DMS153 (cell line): ENCODE data around the gene SYMPK.

ENCODE experiments used
- DNase-seq: peaks from one replicate; lab custom pipeline; 2025; lab: John Stamatoyannopoulos, UW

The SYMPK gene

DNA sequence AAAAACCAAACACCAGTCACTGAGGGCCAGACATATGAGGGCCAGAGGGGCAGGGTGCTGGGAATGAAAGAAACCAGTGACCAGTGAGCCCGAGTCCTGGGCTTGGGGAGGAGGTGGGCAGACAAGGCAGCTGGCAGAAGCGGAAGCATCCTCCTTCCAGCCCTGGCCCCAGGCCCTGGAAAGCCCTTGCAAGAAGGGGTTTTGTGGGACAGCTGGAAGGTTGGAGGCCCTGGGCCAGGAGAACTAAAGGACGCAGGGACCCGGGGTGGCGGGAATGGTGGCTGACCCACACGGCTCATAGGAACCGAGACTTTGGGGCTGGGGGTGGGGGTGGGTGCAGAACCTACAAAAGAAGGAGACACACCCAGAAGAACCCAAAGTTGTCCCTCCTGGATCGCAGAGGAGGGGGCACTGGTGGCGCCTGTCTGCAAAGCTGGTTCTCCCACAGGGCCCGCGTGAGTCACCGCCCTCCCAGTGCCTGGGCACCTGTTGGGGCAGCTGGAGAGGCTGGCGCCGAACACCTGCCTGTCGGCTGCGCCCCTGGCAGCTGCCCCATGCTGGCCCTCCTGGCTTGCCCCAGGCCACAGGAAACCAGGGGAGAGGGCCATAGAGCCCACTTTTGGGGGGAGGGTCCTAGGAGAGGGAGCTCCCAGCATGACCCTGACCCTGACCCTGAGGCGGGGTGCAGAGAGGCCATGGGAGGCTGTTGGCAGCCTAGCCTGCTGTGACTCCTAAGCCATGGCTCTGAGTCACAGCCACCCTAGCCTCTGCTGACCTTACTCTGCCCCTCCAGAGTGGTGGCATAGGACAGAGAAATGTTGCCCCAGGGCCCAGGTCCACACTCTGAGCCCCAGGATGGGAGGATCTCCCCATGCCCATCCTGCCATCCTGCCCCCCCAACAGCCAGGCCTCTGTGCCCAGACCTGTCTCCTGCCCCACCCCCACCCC lies 81.5 kb downstream of the SYMPK start:
- peak; percentile 61 for DNase-seq

DNA sequence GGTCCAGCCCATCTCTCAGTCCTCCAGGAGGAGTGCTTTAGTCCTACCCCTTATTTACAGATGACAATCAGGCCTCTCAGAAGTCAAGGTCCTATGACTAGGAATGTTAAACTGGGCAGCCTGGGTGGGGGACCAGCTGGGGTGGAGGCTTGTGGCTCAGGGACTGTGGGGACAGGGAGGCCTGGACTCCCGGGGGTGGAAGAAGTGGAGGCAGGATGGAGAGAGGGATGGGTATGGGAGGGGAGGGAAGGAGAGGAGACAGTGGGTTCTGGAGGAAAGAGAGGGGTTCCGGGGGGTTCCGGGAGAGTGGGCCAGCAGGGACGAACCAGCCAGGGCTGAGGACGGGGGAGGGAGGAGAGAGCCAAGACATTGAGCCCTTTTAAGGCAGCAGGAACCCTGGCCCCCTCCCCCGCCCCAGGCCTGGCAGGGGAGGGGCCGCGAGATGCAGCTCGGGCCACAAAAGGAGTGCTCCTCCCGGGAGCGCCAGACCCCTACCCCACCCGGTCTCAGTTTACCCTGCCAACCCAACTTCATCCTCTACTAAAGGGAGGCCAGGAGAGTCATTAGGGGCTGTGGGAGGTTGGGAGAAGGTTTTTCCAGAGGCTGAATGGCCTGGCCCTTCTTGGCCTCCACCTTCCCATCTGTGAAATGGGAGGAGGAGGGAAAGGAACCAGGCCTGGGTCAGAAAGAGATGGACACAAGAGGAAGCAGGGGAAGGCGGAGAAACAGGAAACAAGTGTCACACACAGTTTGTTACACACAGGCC lies 82.3 kb downstream of the SYMPK start:
- no peak for DNase-seq

DNA sequence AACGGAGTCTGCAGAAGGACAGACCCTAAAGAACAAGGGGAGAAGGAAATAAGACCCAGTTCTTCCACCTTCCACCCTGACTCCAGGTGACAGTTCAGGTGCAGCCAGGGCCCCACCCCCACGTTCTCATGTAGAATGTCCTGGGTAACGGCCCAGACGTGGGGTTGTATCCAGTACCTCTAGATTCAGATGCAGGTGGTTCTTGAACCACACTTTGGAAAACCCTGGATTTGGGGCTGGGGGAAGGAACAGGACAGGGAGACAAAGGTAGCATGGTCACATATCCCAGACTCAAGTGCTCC lies 82.8 kb downstream of the SYMPK start:
- DNase-seq = no peak

DNA sequence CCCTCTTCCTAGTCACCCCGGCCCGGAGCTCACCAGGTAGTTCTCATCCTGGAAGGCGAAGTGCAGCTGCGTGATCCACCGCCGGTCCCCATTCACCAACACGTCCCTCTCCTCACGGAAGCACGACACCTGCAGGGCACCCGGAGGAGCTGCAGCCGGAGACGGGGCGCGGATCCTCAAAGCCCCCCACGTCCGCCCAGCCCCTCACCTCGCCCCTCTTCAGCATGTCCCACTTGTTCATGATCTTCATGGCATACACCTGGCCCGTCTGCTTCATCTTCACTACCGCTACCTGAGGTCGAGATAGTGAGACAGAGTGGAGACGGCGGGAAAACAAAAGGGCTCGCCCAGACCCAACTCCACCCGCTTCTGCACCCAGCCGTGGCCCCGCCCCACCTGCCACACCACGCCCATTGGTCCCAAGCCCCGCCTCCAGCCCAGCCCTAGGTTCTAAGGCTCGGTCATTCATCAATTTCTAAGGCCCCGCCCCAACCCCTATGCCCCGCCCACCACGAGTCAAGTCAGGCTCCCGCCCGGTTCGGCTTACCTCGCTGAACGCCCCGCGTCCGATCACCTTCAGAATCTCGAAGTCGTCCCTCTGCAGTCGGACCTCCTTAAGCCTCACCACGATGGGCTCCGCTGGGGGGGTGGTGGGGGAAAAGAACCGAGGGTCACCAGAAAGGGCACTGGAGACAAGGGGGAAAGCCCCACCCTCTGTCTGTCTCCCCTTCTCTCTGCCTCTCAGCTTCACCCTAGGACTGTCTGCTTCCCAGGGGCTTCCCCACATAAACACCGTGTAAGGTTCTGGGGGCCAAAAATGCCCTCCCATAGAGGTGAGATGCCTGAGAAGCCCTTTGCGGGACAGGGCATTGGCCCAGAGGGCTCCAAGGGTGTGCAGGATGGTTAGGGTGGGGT lies 83.5 kb downstream of the SYMPK start:
- DNase-seq = peak; percentile 87

DNA sequence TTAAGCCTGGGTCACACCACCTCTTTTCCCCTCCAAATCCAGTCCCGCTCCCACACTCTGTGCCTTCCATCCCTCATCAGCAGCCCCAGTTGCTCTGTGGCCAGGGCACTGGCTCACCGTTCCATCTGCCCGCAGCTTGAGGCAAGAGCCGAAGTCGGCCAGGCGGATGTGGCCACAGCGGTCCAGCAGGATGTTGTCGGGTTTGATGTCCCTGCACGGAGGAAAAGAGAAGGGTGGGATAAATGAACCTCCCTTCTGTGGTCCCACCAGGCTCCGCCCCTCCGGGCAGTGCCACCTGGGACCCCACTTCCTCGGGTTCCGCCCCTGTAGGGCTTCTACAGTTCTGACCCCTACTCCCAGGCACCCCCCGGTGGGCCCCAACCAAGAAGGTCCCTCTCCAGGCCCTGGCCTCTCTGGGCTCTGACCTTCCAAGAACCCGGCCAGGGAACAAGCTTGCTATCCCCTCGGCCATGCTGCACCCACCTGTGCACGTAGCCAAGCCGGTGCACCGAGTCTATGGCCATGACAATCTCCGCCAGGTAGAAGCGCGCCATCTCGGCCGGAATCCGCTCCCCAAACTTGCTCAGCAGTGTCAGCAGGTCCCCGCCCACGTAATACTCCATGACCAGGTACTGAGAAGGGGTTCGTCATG lies 84.8 kb downstream of the SYMPK start:
- DNase-seq = no peak

DNA sequence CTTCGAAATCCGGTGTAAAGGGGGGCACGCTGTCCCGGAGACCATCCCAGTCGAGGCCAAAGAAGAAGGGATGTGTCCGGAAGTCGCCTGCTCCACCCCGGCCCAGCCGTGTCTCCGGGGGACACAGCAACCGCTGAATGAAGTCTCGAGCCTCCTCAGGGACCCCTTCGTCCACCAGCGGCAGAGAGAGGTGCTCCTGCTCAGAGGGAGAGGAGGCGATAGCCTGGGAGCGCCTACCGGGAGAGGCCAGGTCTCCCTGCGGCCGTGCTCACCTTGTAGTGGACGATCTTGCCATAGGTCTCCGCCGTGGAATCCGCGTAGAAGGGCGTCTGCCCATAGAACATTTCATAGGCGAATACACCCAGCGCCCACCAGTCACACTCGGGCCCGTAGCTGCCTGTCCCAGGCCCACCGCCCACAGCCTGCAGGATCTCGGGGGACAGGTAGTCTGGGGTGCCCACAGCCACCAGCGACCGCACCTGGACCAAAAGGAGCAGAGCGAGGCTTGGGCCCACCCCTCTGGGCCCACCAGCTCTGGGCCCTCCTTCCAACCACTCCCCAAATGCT lies 85.5 kb downstream of the SYMPK start:
- DNase-seq = no peak

DNA sequence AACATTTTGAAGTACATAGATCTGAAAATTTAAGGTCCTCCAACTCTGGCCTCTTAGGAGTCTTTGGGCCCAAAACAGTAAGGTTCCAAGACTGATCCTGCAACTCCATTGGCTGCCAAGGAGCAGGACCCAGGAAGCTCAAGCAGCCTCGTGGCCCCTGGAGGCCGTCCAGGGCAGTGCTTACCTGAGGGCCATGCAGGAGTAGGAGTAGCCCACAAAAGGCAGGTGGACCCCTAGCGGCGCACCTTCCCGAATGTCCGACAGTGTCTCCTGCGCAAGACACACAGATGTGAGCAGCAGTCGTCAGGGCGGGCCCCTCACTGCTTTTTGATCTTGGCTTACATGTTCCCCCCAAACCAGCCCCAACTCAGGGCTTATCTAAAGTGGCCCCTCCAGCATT lies 88.2 kb downstream of the SYMPK start:
- DNase-seq = no peak

DNA sequence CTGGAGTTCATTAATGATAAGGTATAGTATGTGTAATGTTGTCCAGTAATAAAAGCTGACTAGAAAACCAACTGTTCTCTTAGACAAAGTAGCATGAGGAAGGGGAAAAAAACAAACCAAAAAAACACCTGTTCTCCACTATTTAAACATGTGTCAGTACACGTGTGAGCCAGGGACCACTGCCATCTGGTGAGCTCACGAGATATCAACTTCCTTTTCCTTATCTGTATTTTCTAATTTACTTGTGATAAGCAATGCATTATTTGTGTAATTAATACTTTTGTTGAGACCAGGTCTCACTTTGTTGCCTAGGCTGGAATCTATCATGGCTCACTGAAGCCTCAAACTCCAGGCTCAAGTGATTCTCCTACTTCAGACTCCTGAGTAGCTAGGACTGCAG lies 89.6 kb downstream of the SYMPK start:
- DNase-seq = no peak

DNA sequence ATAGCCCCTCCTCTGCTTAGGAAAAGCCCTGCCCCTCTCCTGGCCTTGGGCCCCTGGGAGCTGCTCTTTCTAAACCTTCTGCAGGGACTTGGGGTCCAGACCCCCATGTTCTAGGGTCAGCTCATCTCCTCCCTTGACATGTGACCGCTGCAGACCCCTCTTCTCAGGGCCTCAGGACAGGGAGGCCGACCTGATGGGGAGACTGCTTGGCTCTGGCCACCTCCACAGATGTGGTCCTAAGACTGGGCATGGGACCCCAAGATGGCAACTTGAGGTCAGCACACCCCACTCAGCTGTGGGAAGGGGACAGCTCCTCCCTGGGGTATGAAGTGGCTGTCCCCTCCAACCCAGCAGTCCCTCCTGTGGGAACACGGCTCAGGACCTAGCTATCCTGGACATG lies 90.0 kb downstream of the SYMPK start:
- DNase-seq = no peak

DNA sequence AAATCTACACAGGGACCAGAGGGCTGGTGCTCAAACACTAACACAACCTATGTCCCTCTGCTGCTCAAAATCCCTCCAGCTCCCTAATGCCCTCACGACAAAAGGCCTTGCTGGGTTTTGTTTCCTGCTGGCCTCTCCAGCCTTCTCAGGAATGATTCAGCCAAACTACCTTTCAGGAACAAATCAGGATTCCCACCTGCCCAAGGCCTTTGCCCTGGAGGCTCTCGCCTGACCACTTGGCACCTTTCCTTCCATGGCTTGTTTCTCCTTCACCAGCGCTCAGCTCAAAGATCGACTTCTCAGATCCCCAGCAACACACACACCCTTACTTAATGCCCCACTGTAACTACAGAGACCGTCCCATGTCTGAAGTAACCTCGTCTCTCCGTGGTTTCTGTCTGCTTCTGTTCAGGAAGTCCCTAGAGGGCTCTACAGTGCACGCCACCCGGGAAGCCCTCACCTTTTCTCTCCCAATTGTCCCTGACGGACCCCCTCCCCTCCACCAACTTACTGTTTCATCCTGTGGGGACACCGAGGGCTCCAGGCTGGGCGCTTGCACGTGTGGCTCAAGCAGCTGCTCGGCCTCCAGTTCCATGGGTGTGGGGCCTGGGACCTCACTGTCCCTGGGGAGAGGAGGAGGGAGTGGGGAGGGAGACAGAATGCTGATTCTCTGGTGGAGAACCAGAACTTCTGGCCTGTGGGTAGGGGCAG lies 90.7 kb downstream of the SYMPK start:
- DNase-seq = no peak

DNA sequence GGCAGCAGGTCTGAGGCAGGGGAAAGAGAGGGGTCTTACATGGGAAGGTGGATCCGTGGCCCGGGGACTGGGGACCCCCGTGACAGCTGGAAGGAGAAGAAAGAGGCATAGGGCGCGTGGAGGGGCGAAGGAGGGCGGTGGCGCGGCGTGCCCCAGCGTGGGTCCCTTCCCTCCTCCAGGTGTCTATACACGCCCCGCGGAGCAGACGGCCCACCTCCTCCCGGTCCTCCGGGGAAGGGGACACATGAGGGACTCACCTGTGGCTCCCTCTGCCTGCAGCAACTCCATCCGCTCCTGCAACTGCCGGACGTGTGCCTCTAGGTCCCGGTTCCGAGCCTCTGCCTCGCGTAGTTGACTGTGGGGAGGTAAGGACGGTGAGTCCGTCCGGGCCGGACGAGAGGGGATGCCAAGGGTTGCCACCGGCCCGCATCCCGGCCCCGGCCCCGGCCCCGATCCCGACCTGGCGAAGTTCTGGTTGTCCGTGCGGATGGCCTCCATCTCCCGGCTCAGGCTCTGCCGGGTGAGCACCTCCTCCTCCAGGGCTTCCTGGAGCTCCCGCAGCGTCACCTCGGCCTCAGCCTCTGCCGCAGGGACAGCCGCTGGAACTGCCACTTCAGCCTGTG lies 91.5 kb downstream of the SYMPK start:
- DNase-seq = no peak

DNA sequence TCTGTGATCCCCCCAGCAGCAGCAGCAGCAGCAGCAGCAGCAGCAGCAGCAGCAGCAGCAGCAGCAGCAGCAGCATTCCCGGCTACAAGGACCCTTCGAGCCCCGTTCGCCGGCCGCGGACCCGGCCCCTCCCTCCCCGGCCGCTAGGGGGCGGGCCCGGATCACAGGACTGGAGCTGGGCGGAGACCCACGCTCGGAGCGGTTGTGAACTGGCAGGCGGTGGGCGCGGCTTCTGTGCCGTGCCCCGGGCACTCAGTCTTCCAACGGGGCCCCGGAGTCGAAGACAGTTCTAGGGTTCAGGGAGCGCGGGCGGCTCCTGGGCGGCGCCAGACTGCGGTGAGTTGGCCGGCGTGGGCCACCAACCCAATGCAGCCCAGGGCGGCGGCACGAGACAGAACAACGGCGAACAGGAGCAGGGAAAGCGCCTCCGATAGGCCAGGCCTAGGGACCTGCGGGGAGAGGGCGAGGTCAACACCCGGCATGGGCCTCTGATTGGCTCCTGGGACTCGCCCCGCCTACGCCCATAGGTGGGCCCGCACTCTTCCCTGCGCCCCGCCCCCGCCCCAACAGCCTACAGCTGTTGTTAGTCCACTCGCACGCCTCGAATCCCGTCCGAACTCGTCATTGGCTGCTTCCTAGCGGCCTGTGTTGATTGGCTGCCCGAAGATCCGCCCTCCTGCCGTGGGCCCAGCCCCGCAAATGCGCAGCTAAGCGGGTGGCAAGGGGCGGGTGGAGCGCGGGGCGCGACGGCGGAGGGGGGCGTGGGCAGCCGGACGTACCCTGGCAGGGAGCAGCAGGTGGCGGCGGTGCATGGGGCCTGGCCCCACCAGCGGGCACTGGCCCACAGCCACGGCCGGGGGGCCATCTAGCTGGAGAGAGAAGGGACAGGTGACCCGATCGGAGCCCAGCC lies 92.5 kb downstream of the SYMPK start:
- peak; percentile 98 for DNase-seq

DNA sequence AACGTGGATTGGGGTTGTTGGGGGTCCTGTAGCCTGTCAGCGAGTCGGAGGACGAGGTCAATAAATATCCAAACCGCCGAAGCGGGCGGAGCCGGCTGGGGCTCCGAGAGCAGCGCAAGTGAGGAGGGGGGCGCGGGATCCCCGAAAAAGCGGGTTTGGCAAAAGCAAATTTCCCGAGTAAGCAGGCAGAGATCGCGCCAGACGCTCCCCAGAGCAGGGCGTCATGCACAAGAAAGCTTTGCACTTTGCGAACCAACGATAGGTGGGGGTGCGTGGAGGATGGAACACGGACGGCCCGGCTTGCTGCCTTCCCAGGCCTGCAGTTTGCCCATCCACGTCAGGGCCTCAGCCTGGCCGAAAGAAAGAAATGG lies 93.1 kb downstream of the SYMPK start:
- DNase-seq = no peak

DNA sequence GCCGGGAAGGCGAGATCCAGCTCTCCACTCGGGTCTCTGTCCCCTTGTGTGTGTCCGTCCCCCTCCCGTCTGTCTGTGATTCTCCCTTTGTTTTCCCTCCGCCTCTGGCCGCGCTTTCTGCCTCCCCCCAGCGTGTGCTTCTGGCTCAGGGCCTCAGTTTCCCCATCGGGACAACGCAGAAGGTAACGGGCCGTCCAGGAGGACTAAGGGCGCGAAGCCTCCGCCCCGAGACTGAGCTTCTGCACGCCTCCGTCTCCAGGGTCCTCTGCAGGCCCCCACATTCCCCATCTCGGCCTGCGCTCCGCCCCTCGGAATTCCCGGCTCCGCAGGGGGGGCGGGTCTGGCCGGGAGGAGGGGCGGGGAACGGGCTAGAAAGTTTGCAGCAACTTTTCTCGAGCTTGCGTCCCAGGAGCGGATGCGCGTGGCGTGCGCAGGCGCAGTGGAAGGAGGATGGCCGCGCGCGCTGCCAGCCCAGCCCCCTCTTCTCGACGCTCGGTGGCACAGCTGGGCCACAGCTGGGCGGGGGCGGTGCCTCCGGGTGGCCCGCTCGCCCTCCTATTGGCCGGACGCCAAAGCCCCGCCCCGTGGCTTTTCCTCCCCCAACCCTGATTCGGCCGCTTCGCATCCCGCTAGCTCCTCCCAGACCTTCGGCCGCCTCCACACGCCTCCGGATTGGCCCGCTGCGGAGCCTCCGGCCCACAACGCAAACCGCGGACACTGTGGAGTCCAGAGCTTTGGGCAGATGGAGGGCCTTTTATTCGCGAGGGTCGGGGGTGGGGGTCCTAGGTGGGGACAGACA lies 93.8 kb downstream of the SYMPK start, which contains the start of gene SIX5:
TSS of gene SIX5 (minus strand) at position 269 of the 799 bp plus-strand sequence. CDS start 408 bp downstream, outside the sequence.
- peak; percentile 92 for DNase-seq

DNA sequence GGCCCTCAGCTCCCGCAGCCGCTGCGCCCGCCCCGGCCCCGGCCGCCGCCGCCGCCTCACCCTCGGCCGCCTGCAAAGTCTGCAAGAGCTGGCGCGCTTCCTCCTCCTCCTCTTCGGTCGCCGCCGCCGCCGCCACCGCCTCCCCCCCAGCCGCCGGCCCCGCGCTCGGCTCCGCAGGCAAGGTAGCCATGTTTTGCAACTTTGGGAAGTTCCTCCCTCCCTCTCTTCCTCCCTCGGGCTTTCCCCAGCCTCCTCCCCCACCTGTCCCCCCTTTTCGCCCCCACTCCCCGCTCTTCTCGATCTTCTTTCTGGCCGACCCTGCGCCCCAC lies 94.3 kb downstream of the SYMPK start:
- DNase-seq = no peak

DNA sequence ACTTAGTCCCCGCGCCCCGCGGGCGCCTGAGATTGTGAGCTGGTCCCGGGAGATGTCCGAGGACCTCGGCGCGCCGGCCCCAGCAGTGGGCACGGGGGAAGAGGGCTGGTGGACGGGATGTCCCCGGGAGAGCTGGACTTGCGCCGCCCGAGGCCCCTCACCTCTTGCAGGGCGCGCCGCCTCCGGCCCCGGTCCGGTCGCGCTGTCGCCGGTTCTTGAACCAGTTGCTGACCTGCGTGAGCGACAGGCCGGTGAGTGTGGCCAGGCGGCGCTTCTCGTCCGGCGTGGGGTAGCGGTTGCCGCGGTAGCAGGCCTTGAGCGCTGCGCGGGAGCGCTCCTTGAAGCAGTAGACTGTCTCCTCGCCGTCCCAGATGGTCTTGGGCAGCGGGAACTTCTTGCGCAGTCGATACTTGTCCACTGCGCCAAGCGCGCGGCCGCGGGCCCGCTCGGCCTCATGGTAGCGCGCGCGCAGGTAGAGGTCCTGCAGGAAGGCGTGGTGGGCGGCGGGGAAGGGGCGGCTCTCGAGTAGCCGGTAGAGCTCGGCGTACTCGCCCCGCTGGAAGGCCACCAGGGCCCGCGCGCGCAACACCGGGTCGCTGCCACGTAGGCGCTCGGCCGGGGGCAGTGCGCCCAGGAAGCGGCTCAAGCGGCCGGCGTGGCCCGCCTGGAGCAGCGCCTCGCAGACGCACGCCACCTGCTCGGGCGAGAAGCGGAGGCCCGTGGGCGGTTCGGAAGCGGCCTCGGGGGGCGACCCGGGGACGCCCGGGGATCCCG lies 94.9 kb downstream of the SYMPK start:
- DNase-seq = no peak

DNA sequence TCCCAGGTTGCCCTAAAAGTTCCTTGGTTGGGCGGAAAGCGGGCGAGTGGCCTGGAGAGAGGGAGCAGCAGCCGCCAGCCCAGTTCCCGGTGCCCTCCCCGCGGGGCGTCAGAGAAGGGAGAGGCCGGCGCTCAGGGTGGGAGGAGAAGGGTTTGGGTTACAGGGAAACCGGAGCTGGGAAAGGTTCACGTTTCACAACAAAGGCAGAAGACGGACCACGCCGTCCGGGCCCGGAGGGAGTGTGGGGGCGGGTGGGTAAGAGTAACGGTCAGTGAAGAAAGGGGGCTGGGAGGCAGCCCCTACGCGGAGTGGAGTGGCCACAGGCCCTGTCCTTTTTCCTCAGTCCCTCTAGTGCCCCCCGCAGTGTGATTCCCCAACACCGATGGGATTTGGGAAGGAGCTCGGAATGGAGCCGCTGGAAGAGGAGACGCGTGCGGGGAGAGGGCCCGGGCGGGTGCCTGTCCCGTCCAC lies 95.5 kb downstream of the SYMPK start:
- no peak for DNase-seq
